Midbrain (tissue), 1 donor: ENCODE results near the gene HRK.
A peak's percentile ranks its signal among the peaks of the same experiment; 100 is the strongest.

Experiments
- DNase-seq: peaks from one replicate; lab custom pipeline; 2025; lab: John Stamatoyannopoulos, UW

The HRK gene

DNA sequence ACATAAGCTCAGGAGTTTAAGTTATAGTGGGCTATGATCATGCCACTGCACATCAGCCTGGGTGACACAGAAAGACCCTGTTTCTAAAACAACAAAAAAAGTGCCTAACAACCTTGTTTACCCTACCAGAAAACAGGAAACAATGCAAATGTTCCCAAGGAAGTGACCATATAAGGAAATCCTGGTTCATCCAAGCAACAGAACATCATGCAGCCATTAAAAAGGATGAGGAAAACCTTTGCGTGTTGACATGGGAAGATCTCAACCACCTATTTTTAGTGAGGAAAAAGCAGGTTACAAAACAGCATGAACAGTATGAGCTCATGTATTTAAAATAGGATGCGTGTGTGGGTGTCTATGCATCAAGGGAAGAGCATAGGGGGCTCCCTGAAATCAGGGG, 13.7 kb downstream of the HRK start:
- no peak for DNase-seq

DNA sequence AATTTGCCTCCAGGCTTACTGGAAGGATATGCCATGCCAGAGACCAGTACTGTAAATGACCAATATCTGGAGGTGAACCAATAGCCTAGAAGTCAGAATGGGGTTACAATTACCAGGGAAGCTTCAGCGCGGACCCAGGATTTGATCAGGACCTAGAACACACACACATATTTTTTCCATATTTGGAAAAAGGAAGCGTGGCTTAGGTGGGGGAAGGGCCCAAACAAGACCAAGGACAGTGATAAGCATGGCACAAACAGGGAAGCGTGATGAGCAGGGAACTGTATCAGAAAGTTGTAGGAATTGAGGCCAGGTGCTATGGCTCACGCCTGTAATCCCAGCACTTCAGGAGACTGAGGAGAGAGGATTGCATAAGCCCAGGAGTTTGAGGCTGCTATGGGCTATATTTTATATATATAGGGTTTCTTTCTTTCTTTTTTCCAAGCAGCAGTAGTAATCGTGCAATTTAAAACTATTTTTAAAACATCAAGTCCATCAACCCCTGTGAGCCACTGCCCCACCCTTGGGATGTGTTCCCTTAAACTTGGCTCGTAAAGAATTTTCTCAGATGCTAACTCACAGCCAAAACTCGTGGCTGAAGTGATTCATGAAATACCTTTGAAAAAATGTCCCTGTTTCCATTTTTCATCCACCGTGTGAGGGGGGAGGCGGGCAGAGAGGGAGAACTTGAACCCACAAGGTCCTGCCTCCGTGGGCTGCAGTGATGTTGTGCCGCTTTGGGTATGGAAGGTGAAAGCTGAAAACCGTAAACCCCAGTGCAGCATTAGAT, 16.7 kb downstream of the HRK start:
- DNase-seq, result no peak

DNA sequence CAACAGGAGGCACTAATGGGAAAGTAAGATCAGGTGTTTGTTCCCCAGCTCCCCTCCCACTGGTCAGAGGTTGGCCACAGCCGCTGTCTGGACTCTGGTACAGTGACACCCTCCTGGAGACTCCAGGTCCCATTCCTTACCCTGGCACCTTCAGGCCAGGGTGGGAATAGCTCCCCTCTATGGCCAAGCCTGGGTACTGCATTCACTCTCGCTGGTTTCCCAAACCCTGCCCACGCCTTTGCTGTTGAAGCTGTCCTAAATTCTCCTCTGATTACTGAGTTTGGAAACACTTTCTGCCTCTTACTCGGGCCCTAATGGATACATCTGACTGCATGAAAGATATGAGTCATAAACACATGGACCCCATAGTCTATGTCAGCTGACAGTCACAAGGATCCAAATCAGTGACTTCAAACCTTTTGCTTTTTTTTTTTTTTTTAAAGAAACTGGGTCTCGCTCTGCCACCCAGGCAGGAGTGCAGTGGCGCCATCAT, 17.9 kb downstream of the HRK start:
- no peak for DNase-seq

DNA sequence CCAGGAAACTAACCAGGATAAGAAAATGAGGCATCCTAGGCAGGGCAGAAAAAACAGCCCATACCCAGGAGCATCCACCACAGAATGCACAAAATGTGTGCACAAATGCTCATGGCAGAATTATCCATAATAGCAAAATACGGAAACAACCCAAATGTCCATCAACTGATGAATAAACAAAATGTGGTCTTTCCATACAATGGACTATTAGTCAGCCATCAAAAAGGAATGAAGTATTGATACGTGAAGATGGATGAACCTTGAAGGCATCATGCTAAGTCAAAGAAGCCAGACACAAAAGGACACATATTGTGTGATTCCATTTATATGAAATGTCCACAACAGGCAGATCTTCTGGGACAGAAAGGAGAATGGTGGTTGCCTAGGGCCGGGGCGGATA, 19.1 kb downstream of the HRK start:
- DNase-seq, result no peak

DNA sequence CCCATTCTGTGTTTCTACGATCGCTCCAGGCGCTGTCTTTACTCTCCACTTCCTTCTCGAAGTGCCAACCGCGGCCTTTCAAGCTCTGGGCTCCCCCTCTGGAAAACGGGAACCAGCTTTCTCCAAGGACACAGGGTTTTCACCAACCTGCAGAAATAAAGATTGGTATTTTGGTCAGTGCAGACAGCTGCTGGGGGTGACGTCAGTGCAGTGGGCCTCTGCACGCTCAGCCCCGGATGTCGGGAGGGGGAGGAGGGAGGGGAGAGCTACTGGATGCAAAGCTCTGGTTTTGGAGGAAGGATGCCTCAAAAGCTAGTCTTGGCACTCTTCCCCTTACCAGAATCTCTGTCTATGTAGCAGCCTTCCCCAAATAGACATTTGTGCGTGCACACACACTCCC, 19.9 kb downstream of the HRK start:
- DNase-seq, result peak; percentile 68

DNA sequence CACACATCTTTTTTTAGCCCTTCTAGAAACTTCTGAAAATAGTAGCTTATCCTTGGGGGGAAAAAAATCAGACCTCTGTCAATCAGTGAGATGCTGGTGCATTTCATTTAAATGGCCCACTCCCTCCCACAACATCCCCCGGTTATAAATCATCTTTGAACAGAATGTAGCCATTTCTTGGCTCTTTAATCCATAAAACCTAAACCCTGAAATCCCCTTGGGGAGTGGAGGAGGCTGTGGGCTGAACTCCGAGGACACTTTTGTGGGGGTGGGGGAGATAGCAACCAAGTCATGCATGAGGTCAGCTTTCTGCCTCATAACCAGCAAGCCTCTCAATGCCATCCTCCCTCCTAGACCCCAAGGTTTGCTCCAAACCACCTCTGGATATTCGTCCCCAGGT, 21.0 kb downstream of the HRK start:
- no peak for DNase-seq

DNA sequence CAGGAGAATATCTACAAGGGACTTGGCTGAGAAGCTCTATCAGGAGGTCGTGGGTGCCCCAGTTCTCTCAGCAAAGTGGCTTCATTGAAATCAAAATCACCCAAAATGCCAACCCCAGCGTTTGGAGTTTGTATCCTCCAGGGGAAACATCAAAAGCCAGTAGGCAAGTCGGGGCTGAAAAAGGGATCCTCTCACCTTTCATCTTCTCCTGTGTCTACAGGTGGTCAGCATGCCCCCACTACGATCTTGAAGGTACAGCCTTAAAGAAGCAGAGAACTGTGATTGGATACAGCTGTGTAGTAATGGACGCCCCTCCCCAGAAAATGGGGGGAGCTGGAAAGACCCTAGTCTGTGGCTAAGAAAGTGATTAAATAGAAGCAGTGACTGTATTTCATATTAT, 22.2 kb downstream of the HRK start:
- DNase-seq, result no peak

DNA sequence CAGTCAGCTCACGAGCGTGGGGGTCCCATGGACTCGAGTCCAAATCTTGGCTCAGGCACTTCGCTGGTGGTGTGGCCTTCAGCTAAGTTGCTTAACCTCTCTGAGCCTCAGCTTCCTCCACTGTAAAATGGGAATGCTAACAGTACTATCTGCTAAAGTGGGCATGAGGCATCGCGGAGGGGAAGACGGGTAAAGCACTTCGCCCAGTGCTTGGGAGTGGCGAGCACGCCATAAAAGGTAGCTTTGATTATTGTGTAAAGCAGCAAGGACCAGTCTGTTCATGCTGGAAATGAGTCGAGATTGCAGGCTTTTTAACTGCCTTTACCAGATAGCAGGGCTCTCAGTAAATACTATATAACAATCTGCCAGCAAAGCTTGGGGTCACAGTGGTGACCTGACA, 24.5 kb downstream of the HRK start:
- DNase-seq, result no peak

DNA sequence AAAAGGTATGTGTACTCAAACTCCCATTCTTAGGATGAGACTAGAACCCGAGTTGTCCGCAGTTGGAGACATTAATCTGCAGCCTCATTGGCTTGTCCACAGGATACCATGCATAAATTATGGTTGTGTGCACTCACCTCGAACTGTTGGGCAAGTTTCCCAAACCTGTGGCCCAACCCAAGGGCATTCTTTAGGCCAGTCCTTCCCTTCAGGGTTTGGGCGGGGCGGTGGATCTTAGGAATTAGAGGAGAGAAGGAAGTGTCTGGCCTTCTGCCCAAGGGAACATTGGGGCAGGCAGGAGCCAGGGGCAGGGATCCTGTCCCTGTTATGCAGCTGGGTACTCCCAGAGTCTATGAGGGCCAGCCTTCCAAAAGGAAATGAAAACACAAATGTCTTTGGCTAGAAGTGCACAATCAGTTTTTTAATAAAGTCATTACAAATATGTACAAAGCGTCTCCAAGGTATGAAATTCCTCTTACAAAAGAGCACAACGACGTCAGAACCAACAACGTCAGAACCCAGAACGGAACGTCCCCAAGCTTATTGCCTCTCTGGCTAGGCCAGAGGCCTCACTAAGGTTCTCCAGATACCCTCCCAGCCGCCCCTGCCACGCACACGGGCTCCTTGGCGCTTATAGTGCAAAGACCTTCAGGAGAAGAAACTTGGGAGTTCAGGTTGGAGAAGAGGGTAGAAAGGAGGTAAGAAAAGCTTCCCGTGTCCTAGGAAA, 25.3 kb downstream of the HRK start:
- no peak for DNase-seq

DNA sequence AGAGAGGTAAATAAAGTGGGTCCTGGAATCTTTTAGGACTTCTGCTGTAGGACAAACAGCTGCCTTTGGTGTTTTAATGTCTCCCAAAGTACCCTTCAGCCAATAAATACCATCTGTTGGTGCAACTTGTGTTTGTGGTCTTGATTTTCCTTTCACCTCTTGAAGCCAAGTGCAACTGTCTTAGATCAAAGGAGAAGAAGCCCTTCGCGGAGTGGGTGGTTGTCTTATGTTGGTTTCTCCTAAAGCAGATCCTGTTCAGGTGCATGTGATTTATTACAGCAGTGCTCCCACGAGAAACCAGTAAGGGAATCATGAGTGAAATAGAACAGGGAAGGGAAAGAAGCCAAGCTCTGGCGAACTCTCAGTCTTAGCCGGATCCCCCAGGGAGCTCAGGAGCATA, 27.7 kb downstream of the HRK start:
- no peak for DNase-seq

DNA sequence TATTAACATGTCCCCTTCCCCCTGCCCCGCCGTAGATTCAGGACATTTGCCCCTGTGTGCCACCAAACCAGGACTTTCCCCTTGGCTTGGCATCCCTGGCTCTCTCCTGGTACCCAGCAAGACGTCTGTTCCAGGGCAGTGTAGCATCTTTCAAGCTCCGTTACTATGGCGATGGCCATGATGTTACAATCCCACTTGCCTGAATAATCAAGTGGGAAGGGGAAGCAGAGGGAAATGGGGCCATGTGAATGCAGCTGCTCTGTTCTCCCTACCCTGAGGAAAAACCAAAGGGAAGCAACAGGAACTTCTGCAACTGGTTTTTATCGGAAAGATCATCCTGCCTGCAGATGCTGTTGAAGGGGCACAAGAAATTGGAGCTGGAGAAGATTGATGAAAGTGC, 28.9 kb downstream of the HRK start:
- no peak for DNase-seq

DNA sequence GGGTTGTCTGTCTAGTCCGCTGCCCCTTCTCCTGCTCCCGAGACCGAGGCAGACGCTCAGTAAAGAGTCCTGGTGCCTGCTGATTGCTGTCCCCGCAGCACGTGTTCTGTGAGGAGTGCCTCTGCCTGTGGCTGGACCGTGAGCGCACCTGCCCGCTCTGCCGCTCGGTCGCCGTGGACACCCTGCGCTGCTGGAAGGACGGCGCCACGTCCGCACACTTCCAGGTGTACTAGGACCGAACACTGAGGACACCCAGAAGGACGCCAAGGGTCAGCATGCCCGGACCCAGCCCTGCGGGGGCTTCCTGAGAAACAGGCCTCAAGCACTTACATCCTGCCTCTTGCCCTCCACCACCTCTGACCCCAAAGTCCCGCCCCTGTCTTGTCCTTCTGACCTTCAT, 32.0 kb downstream of the HRK start:
- no peak for DNase-seq

DNA sequence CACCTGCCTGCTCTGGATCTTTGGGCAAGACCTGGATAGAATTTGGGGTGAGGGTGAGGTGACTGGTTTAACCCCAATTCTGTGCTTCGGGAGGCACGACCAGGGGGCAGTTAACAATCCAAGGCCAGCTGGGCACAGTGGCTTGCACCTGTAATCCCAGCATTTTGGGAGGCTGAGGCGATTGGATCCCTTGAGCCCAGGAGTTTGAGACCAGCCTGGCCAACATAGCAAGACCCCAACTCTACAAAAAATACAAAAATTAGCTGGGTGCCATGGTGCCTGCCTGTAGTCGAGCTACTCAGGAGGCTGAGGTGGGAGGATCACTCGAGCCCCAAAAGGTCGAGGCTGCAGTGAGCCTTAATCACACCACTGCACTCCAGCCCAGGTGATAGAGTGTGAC, 38.2 kb downstream of the HRK start:
- DNase-seq, result no peak

DNA sequence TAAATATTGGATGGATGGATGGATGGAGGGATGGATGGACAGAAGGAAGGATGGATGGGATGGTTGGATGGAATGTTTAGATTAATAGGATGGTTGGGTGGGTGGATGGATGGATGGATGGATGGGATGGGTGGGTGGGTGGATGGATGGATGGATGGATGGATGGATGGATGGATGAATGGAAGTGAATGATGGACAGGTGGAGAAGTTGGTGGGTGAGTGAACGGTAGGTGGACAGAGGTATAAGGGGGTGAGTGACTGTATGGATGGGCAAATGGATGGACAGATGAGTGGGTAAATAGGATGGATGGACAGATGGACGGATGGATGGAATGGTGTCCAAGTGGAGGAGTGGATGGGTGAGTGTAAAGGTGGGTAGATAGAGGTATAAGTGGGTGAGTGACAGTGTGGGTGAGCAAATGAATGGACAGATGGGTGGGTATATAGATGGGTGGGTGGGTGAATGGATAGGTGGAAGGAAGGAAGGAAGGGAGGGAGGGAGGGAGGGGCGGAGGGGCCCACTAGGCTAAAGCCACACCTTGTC, 41.9 kb downstream of the HRK start:
- no peak for DNase-seq

DNA sequence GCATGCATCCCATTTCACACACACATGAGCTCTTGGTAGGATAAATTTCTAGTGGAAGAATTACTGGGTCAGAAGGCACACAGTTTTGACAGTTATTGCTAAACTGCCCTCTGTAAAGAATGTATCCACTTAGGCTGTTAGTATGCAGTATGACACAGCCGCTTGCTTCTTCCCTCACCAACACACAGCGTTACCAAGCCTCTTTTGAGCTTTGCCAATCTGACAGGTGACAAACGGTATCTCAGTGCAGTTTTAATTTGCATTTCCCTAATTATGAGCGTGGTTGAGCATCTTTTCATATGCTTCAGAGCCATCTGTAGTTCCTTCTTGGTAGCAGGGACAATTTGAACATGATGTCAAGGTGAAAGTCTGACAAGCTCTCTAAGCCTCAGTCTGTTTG, 42.9 kb downstream of the HRK start:
- no peak for DNase-seq

DNA sequence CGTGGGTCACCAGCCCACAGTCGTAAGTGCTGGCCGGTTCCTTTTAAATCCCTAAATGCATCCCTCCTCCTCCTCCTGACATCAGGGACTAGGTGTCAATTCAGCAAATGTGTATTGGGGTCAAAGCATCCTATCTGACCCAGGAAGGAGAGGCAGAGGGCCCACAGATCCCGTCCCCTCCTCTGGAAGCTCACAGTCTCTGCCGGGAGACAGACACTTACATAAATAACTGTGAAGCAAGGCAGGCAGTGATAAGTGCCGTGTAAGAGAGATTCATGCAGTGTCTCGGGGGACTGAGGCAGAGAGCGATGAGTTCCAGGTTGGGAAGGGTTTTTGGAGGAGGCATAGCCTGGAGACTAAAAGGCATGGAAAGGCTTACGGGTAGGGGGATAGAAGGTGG, 44.1 kb downstream of the HRK start:
- DNase-seq, result no peak

DNA sequence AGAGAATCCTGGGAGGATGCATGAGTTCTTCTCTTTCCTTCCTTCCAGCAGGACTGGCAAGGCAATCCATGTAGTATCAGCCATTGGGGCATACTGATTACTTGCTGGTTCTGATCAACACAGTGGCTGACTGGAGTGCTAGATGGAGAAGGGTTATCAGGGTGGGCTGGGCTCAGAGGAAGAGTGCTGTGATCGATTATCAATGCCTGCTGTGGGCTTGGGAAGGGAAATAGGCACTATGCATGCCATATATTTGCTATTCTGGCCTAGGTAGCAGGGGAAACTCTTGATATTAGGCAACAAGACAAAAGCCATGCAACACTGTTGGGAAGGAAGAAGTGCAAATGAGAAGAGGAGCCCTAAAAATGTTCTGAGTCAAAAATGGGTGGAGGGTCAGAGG, 45.8 kb downstream of the HRK start:
- DNase-seq, result no peak

DNA sequence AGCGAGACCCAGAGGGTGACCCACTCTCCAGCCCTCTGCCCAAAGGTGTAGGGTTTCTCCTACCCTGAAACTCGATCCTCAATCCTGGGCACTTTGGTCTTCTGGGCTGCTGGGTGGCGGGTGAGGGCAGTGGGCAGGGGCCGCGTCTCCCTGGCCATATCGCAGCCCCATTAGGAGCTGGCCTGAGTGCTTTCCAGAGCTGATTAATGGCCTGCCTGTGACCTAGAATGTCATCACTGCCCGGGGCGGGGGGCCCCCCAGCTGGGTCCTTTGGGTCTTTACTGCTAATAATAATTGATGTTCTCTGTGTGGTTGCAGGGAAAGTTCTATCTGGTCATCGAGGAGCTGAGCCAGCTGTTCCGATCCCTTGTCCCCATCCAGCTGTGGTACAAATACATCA, 47.8 kb downstream of the HRK start:
- DNase-seq, result no peak

DNA sequence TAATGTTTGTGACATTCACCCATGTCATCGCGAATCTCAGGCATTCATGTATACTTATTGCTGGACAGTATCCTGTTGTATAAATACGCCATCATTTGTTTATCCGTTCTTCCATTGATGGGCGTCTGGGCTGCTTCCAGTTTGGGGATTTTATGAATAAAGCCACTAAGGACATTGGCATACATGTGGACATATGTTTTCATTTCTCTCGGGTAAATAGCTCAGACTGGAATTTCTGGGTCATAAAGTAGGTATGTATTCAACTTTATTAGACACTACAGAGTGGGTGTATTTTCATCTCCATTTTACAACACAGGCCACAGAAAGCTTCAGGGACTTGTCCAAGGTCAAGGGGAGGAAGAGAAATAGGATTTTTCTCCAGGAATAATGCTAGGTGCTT, 48.9 kb downstream of the HRK start:
- DNase-seq, result no peak

DNA sequence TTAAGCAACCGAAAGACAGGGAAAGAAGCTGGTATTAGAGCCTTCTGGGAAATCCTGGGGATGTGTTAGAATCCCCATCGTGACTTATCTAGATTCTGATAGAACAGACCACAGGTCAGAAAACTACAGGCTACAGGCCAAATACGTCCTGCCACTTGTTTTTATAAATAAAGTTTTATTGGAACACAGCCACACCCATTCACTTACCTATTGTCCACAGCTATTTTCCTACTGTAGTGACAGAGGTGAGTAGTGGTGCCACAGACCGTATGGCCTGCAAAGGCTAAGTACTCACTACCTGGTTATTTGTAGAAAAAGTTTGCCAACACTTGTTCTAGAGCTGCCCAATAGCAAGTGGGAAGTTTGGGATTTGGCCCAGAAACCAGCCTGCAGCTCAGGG, 53.8 kb downstream of the HRK start:
- no peak for DNase-seq

DNA sequence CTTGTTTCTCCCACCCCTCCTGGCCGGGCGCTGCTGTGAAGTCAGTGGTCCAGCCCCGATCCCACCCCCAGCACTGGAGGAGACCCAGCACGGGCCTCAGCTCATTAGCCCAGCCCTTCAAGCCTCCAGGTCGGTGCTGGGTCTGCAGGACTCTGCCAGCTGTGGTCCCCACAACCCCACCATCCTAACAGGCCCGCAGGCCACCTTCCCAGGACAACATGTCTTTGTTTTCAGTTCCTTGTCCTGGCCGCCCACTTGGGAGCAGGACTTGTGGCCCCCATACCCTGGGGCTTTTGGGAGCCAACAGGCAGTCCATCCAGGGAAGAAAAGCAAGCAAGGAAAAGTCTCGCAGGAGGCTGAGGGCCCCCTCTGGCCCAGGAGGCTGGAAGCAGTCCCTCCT, 60.0 kb downstream of the HRK start:
- DNase-seq, result no peak

DNA sequence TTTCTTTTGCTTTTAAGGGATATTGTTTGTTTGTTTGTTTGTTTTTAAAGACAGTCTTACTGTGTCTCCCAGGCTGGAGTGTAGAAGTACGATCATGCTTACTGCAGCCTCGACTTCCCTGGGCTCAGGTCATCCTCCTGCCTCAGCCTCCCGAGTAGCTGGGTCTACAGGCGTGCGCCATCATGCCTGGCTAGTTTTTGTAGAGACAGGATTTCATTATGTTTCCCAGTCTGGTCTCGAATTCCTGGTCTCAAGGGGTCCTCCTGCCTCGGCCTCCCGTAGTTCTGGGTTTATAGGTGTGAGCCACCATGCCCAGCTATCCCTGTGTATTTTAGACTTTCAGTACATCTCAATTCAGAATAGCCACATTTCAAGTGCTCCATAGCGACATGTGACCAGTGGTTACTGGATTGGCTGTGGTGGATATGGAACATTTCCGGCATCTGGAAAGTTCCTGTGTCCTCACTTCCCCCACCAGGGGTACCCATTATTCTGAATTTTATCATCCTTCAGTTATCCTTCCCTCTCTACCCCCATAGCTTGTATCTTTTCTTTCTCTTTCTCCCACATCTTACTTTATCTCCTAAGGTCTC, 61.1 kb downstream of the HRK start:
- no peak for DNase-seq
